ENCODE data around the gene SERGEF. TPM values are rescaled to one million over a fixed set of nuclear protein-coding genes. Genes with fewer than 3 reads are reported as not detected.

Gene SERGEF
- total RNA-seq, 1 experiment from 2014 or later: 26.1 TPM

DNA sequence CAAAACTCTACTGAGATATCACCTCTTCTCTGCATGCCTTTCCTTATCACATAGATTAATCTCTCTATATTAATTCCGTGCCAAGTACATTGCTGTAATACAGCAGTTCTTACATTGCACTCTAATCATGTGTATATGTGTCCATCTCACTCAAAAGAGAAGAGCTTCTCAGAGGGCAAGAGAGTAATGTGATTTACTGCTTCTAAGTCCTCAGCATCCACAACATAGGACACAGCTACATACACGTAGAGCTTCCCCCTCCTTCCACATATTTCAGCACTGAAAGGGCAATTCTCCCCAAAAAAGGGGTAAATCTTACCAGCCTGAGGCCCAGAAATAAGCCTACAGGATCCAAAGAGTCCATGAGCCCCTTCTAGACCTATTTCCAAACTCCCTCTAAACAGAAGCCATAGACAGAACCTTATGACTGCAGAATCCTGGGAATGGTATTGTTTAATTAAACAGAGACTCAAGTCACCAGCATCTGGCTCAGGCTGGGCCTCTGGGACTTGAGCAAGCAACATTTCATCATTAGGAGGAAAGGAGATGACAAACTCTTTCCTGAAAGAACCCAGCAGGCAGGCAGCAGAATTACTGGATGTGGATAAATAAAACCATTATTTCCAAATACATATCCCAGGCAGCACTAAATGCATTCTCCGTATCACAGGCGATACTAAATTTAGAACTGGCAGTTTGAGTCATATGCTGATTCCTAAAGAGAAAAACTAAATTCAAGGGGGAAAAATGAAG lies 191.0 kb downstream of the SERGEF start:
- BruUV-seq (replicated peaks): no TSS peak
- H3K27me3 Mint-ChIP-seq (ENCODE audit: insufficient read depth, unreplicated experiment): no peaks in the 10 kb centered on the region
- intact Hi-C loops (cut with micrococcal nuclease): loop anchor here (10.0 kb wide), 2 partner anchors 57 to 227 kb away; no protein-coding TSS in a partner anchor
- no peaks in the 10 kb centered on the region for H3K9me3 Mint-ChIP-seq (ENCODE audit: unreplicated experiment)
- ChIA-PET POLR2A (no interaction called here), CTCF (interaction anchor here (0.5 to 4.4 kb wide), 3 partner anchors 11 to 158 kb away, joined by 4 to 25 read pairs (median 4); no protein-coding TSS in a partner anchor)
- no peaks in the 10 kb centered on the region for H3K4me1 Mint-ChIP-seq (ENCODE audit: insufficient read depth, unreplicated experiment)
- TF ChIP-seq, protein P1, sequence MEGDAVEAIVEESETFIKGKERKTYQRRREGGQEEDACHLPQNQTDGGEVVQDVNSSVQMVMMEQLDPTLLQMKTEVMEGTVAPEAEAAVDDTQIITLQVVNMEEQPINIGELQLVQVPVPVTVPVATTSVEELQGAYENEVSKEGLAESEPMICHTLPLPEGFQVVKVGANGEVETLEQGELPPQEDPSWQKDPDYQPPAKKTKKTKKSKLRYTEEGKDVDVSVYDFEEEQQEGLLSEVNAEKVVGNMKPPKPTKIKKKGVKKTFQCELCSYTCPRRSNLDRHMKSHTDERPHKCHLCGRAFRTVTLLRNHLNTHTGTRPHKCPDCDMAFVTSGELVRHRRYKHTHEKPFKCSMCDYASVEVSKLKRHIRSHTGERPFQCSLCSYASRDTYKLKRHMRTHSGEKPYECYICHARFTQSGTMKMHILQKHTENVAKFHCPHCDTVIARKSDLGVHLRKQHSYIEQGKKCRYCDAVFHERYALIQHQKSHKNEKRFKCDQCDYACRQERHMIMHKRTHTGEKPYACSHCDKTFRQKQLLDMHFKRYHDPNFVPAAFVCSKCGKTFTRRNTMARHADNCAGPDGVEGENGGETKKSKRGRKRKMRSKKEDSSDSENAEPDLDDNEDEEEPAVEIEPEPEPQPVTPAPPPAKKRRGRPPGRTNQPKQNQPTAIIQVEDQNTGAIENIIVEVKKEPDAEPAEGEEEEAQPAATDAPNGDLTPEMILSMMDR (IDR thresholded peaks at IDR 0.05; ENCODE audit: unreplicated experiment): no peak
- no peak overlapping the region for H3K27ac Mint-ChIP-seq (ENCODE audit: low read depth, unreplicated experiment)
- no peak overlapping the region for H3K4me3 Mint-ChIP-seq (ENCODE audit: unreplicated experiment)
- peak; percentile 74 for DNase-seq (ENCODE audit: unreplicated experiment)
- H3K36me3 Mint-ChIP-seq (ENCODE audit: insufficient read depth, unreplicated experiment): no peaks in the 10 kb centered on the region

DNA sequence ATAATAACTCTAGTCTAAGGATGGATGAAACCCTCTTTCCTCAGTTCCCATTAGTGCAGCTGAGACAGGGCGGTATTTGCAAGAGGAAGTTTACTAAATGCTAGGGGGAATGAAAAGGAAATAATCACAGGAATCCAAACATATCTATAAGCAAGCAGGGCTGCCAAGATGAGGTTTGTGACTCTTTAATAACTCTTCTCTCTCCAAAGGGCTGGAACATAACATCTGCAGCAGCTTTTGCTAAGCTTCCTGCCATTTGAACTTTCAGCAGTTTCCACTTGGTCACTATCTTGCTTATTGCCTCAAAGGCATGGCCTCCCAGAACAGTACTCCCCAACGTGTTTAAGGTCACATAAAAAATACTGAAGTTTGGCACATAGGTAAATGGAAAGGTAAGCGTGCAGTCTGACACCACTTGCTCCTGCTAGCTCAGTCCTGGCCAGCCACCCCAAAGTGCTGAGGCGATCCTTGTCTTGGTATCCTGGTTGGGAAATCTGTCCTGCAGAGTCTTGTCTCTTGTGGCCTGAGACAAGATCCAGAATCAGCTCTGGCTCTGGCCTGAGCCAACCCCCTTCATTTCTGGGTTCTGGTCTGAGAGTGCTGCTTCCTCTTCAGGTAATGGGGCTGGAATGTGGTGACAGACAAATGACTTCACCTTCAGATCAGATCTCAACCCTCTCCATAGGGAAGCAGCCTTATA lies 196.5 kb downstream of the SERGEF start:
- no peaks in the 10 kb centered on the region for H3K9me3 Mint-ChIP-seq (ENCODE audit: unreplicated experiment)
- H3K27me3 Mint-ChIP-seq (ENCODE audit: insufficient read depth, unreplicated experiment): no peaks in the 10 kb centered on the region
- no peaks in the 10 kb centered on the region for H3K36me3 Mint-ChIP-seq (ENCODE audit: insufficient read depth, unreplicated experiment)
- ChIA-PET POLR2A (no interaction called here), CTCF (interaction anchor here (0.7 to 1.8 kb wide), 7 partner anchors 10 to 162 kb away, joined by 3 to 11 read pairs (median 4); no protein-coding TSS in a partner anchor)
- BruUV-seq (replicated peaks): no TSS peak
- intact Hi-C loops (cut with micrococcal nuclease): no loop called here
- no peak overlapping the region for H3K4me3 Mint-ChIP-seq (ENCODE audit: unreplicated experiment)
- DNase-seq (ENCODE audit: unreplicated experiment): no peak
- TF ChIP-seq, protein P1 (IDR thresholded peaks at IDR 0.05; ENCODE audit: unreplicated experiment): no peak
- H3K27ac Mint-ChIP-seq (ENCODE audit: low read depth, unreplicated experiment): no peak overlapping the region
- H3K4me1 Mint-ChIP-seq (ENCODE audit: insufficient read depth, unreplicated experiment): peaks cover 15% of the 10 kb centered on the region

DNA sequence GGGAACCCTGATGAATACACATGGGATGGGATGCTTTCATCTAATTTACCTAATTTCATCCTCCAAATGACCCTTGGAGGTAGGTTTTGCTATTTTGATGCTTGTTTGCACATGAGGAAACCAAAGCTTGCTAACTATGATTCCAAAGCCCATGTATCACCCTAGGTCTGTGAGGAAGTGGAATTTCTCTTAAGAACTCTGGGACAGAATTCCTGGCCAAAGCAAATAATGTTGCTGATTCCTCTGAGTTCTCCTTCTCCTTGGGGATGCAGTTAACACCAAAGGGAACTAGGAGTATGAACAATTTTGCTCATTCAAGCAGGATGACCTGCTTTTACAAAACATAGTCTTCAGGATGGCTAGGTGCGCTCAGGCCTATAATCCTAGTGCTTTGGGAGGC lies 198.3 kb downstream of the SERGEF start:
- no peaks in the 10 kb centered on the region for H3K27me3 Mint-ChIP-seq (ENCODE audit: insufficient read depth, unreplicated experiment)
- no TSS peak for BruUV-seq (replicated peaks)
- intact Hi-C loops (cut with micrococcal nuclease): no loop called here
- CTCF ChIA-PET: interaction anchor here (0.6 to 2.0 kb wide), 2 partner anchors 10 to 297 kb away, joined by 5 to 7 read pairs; no protein-coding TSS in a partner anchor
- no peak for DNase-seq (ENCODE audit: unreplicated experiment)
- POLR2A ChIA-PET: no interaction called here
- TF ChIP-seq, protein P1 (IDR thresholded peaks at IDR 0.05; ENCODE audit: unreplicated experiment): no peak
- peaks cover 15% of the 10 kb centered on the region for H3K4me1 Mint-ChIP-seq (ENCODE audit: insufficient read depth, unreplicated experiment)
- H3K36me3 Mint-ChIP-seq (ENCODE audit: insufficient read depth, unreplicated experiment): no peaks in the 10 kb centered on the region
- no peak overlapping the region for H3K27ac Mint-ChIP-seq (ENCODE audit: low read depth, unreplicated experiment)
- no peaks in the 10 kb centered on the region for H3K9me3 Mint-ChIP-seq (ENCODE audit: unreplicated experiment)
- no peak overlapping the region for H3K4me3 Mint-ChIP-seq (ENCODE audit: unreplicated experiment)

GRCh38 chr11:17813391-17814059 lies 199.3 kb downstream of the SERGEF start:
- ChIA-PET POLR2A (interaction anchor here (0.7 to 1.3 kb wide), 8 partner anchors 12 to 1343 kb away, joined by 3 to 8 read pairs (median 3); no protein-coding TSS in a partner anchor), CTCF (interaction anchor here (0.6 to 2.6 kb wide), 10 partner anchors 9 to 1466 kb away, joined by 3 to 11 read pairs (median 4); no protein-coding TSS in a partner anchor)
- TF ChIP-seq, protein P1 (IDR thresholded peaks at IDR 0.05; ENCODE audit: unreplicated experiment): no peak
- Mint-ChIP-seq H3K4me1 (ENCODE audit: insufficient read depth, unreplicated experiment) (peaks cover 15% of the 10 kb centered on the region), H3K36me3 (ENCODE audit: insufficient read depth, unreplicated experiment) (no peaks in the 10 kb centered on the region), H3K27me3 (ENCODE audit: insufficient read depth, unreplicated experiment) (no peaks in the 10 kb centered on the region), H3K27ac (ENCODE audit: low read depth, unreplicated experiment) (no peak overlapping the region), H3K9me3 (ENCODE audit: unreplicated experiment) (no peaks in the 10 kb centered on the region), H3K4me3 (ENCODE audit: unreplicated experiment) (no peak overlapping the region)
- DNase-seq (ENCODE audit: unreplicated experiment): peak; percentile 48
- no TSS peak for BruUV-seq (replicated peaks)
- intact Hi-C loops (cut with micrococcal nuclease): no loop called here
